CD4-positive, alpha-beta T cell treated with Interleukin-2 at 100 ng/mL for 4 hours (primary cell): ENCODE data around the gene TSC22D2.

ENCODE experiments used
- DNase-seq: peaks from one replicate; pipeline ENCODE4 v3.0.0-alpha.2; 2020; ENCODE audit warnings: low spot score

The TSC22D2 gene

GRCh38 chr3:150385296-150386242, 22.5 kb upstream of the TSC22D2 start:
- peak; percentile 8 for DNase-seq

- DNase-seq, result no peak
Measured at GRCh38 chr3:150388498-150389418, 19.3 kb upstream of the TSC22D2 start.

DNA sequence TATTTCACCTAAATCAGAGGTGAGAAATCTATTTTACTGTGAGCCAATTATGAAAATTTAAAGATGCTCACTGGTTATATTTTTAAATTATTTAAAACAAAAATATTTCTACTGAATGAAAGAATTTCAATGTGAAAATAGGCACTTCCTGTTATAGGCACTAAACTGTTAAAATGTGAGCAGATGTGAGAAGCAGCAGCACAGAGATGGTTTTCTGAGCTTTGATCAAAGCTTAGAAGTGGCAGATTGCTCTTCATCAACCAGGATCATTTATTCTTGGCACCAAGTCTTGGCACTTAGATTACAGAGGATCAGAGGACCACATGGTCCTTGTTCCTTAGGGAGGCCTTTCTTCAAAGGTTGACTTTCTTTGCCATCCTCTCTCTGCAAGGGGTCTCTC, 18.0 kb upstream of the TSC22D2 start:
- no peak for DNase-seq

DNA sequence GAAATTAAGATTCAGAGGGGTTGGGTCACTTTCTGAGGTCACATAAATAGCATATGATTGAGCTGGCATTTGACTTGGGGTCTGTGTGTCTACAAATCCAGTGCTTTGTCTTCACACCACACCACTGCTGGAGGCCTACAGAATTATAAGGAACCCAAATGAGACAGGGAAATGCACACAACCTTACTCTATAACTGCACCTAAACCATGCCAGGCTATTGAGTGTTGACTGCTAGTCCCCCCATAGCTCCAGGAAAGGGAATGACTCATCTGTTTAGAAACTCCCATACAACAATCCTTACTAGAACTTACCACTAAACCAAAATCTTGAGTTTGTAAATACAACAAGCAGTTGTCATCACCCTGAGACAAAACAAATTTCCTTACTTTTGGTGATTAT, 16.9 kb upstream of the TSC22D2 start:
- no peak for DNase-seq

DNA sequence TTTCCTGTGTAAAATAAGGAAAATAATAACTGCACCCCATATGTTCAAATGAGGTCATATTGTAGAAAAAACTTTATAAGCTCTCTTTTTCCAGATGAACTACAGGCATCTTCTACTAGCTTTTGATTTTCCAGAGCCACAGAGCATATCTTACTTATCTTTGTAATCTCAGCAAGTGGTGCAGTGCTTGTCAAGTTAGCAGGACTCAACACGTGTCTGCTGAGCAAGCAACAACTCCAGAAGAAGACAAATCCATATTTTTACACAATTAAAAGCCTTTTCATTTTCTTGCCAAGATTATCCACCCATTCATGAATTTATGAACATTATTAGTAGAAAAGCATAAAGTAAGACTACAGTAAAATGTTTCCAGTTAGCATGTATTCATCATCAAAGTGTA, 14.4 kb upstream of the TSC22D2 start:
- DNase-seq, result no peak

- no peak for DNase-seq
Measured at GRCh38 chr3:150394606-150395005, 13.5 kb upstream of the TSC22D2 start.

DNA sequence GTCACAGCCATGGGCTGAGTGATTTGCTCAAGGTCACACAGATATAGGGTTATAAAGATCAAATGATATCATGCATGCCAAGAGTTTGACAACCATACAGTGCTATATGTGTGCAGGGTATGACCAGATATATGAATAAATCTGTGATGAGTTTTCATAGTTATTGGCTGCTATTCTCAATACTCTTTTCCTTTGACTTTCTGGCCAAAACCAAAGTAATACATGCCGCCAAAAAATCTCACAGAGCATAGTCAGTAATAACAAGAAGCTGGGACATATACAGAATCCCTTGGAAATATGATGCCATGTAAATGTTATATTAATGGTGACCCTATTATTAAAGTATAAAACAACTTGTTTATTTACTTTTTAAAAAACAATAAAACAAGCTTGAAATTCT, 11.6 kb upstream of the TSC22D2 start:
- DNase-seq, result no peak

DNA sequence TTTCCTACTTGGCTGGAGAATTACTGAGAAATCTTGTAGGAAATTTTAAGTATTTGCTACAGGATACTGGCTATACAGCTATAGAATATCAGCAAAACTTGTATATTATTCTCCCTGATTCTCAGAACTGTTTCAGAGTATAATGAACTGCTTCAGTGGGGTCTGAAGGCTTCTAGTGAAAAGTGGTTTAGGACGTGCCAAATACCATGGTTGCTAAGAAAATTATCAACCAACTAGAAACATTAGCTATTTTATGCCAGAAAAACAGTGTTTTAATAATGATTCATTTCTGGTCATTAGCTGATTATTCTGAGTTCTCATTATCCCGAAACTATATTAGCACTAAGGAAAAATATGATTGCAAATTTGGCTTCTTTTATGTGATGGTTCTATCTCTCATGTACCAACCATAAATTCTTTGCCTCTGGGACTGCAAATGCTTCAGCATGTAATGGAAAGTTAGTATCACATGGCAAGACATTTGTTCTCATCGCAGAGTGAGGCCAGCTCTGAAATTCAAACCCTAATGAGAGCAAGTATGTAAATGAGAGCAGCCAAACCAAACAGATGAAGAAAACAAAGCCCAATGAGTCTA, 11.0 kb upstream of the TSC22D2 start:
- DNase-seq, result no peak

DNA sequence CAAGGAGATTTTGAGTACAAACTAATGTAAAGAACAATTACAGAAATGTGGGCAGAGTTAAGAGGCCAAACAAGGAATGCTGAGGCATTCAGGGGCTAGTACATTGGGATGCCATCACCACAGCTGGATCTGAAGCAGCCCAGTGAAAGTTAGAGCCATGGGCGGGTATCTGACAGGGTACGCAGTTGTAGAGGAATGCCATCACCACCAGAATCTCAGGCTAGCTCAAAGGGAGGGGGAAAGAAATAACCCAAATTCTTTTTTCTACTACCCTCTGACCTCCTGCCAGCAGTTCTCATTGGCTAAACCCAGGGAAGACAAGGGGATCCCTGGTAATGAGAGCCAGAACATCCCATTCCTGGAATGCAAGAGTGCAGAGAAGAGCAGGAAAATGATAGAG, 9.0 kb upstream of the TSC22D2 start:
- no peak for DNase-seq

- no peak for DNase-seq
Measured at GRCh38 chr3:150401285-150401684, 6.8 kb upstream of the TSC22D2 start.

- DNase-seq, result no peak
Measured at GRCh38 chr3:150402217-150402616, 5.9 kb upstream of the TSC22D2 start.

GRCh38 chr3:150404023-150404422, 4.1 kb upstream of the TSC22D2 start:
- DNase-seq, result no peak

- DNase-seq, result no peak
Measured at GRCh38 chr3:150407051-150407807, 869 bp upstream of the TSC22D2 start.

DNA sequence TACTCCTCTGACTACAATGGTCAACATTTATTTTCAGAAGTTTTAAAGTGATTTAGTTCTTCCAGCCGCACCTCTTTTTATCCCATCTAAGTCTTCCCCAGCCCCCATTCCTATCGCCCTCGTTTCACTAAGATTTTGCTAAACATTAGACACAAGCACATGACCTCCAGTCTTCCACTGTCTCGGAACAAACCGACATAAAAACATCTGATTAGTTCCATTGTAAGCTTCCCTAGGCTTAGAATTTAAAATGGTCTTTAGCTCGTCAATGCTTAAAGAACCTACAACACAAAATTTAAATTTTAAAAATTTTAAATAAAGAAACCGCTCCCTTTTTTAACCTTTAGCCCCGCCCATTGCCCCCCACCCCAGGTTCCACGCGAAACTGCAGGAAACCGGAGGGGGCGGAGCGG, 284 bp upstream of the TSC22D2 start:
- no peak for DNase-seq

GRCh38 chr3:150409125-150409511, 1.0 kb downstream of the TSC22D2 start:
- no peak for DNase-seq

- peak; percentile 62 for DNase-seq
Measured at GRCh38 chr3:150409512-150410310, 1.6 kb downstream of the TSC22D2 start.

DNA sequence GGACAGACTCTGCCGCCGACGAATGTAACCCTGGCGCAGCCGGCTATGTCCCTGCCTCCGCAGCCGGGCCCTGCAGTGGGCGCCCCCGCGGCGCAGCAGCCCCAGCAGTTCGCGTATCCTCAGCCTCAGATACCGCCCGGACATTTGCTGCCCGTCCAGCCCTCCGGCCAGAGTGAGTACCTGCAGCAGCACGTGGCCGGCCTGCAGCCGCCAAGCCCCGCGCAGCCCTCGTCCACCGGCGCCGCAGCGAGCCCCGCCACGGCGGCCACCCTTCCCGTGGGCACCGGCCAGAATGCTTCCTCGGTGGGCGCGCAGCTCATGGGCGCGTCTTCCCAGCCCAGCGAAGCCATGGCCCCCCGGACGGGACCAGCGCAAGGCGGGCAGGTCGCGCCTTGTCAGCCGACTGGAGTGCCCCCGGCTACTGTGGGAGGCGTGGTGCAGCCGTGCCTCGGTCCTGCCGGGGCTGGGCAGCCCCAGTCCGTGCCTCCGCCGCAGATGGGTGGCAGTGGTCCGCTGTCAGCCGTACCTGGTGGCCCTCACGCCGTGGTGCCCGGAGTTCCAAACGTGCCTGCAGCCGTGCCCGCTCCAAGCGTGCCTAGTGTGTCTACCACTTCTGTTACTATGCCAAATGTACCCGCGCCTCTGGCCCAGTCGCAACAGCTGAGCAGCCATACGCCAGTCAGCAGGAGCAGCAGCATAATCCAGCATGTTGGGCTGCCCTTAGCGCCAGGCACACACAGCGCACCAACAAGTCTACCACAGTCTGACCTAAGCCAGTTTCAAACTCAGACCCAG, 2.4 kb downstream of the TSC22D2 start:
- peak; percentile 8 for DNase-seq

DNA sequence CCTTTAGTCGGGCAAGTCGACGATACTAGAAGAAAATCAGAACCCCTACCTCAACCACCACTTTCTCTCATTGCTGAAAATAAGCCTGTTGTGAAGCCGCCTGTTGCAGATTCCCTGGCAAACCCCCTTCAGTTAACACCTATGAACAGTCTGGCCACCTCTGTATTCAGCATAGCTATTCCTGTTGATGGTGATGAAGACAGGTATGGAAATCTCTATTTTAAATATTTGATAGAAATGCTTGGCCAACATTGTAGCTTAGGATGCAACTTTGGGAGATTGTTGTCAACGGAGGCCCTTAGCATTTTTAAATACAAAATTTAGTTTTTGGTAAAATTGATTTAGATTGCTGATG, 3.0 kb downstream of the TSC22D2 start:
- no peak for DNase-seq

- DNase-seq, result no peak
Measured at GRCh38 chr3:150411546-150411945, 3.4 kb downstream of the TSC22D2 start.

DNA sequence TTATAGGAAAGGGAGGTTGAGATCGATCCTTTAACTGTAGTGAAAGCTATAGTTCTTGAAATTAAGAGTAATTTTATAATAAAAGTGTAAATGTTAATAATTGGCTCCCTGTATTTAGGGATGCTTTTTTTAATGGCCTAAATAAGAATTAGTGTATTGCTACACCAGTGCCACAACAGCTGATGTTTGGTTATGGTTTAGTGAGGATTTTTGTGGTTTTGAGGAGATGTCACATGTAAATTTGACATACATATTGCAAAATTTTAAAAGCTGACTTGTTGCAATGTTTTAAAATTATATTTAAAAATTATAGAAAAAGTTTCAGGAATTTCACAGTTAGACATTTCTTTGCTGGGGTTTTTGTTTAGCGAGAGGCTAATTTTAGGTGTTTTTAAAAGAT, 3.9 kb downstream of the TSC22D2 start:
- no peak for DNase-seq
